ENCODE data around the gene SGK1. TPM values are rescaled to one million over a fixed set of nuclear protein-coding genes. Genes with fewer than 3 reads are reported as not detected.
A peak's percentile ranks its signal among the peaks of the same experiment; 100 is the strongest.

Gene SGK1
- total RNA-seq, 1 experiment from 2014 or later = 7.8 TPM

GRCh38 chr6:134169871-134170486 is 147.9 kb downstream of the SGK1 start:
- Mint-ChIP-seq H3K4me3 (no peak overlapping the region), H3K4me1 (peaks cover 4 to 14% of the 10 kb centered on the region in 2 experiments), H3K36me3 (ENCODE audit: insufficient read depth in 1 of 3, low read depth in 3 of 3) (peaks cover 35 to 52% (median 45%) of the 10 kb centered on the region in 3 experiments; a peak in 6 of 7 replicates), H3K27me3 (ENCODE audit: low read depth) (no peaks in the 10 kb centered on the region), H3K9me3 (no peaks in the 10 kb centered on the region; a peak in 2 of 5 replicates), H3K27ac (peak overlapping the region in 1 of 3 experiments; percentile 76; a peak in 2 of 7 replicates)
- no peaks in the 10 kb centered on the region for H3K79me2 ChIP-seq (ENCODE audit: insufficient read depth, low read length)
- H2AFZ ChIP-seq (ENCODE audit: low read length) = no peak overlapping the region
- no peak overlapping the region for H4K8ac ChIP-seq (replicated peaks; ENCODE audit: insufficient read length, low read depth, low read length)
- no peak overlapping the region for H3K9ac ChIP-seq (ENCODE audit: extremely low read depth, insufficient read length, low read length)
- DNase-seq = no peak
- H3K23ac ChIP-seq (ENCODE audit: insufficient read length, low read depth, low read length) = no peak overlapping the region
- no peak overlapping the region for H3K4me2 ChIP-seq (ENCODE audit: insufficient read depth, insufficient read length, low read length)
- H3K27me3 ChIP-seq (ENCODE audit: insufficient read depth, low read length) = no peaks in the 10 kb centered on the region
- peaks cover 7% of the 10 kb centered on the region for H3K23me2 ChIP-seq (ENCODE audit: insufficient read length, low read depth, low read length, poor library complexity, severe bottlenecking)
- H2BK120ac ChIP-seq (ENCODE audit: low read depth, low read length, poor library complexity, severe bottlenecking) = no peak overlapping the region
- H4K5ac ChIP-seq (ENCODE audit: insufficient read length, low read depth, low read length) = no peak overlapping the region
- no peak overlapping the region for H4K91ac ChIP-seq (ENCODE audit: insufficient read length, low read depth, low read length)
- no peaks in the 10 kb centered on the region for H3K4me1 ChIP-seq (ENCODE audit: insufficient read depth, low read length)
- H2BK20ac ChIP-seq (ENCODE audit: low read depth, low read length, poor library complexity, severe bottlenecking) = no peak overlapping the region
- no peak overlapping the region for H2AK5ac ChIP-seq (ENCODE audit: insufficient read length, low read length)
- TF ChIP-seq, protein P1, sequence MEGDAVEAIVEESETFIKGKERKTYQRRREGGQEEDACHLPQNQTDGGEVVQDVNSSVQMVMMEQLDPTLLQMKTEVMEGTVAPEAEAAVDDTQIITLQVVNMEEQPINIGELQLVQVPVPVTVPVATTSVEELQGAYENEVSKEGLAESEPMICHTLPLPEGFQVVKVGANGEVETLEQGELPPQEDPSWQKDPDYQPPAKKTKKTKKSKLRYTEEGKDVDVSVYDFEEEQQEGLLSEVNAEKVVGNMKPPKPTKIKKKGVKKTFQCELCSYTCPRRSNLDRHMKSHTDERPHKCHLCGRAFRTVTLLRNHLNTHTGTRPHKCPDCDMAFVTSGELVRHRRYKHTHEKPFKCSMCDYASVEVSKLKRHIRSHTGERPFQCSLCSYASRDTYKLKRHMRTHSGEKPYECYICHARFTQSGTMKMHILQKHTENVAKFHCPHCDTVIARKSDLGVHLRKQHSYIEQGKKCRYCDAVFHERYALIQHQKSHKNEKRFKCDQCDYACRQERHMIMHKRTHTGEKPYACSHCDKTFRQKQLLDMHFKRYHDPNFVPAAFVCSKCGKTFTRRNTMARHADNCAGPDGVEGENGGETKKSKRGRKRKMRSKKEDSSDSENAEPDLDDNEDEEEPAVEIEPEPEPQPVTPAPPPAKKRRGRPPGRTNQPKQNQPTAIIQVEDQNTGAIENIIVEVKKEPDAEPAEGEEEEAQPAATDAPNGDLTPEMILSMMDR (conservative IDR thresholded peaks at IDR 0.05) = no peak
- H3K27ac ChIP-seq (ENCODE audit: insufficient read length, low read depth, low read length) = no peak overlapping the region
- no peaks in the 10 kb centered on the region for H3K79me1 ChIP-seq (ENCODE audit: insufficient read depth, low read depth, low read length, poor library complexity, severe bottlenecking)
- no peaks in the 10 kb centered on the region for H3K9me3 ChIP-seq (ENCODE audit: control insufficient read depth, low read depth, low read length)
- no peak overlapping the region for H3K14ac ChIP-seq (ENCODE audit: insufficient read depth, low read length)
- H3K4ac ChIP-seq (ENCODE audit: low read depth, low read length) = no peak overlapping the region
- WGBS (ENCODE audit: extremely low coverage, insufficient read length, low lambda C conversion rate) = no CpG with 5 or more reads among the region's 23 CpGs
- no peak overlapping the region for H2BK12ac ChIP-seq (ENCODE audit: insufficient read length, low read depth, low read length)
- no peaks in the 10 kb centered on the region for H4K20me1 ChIP-seq (ENCODE audit: control insufficient read depth, insufficient read depth, insufficient read length)
- no peak overlapping the region for H2BK5ac ChIP-seq (ENCODE audit: insufficient read length, low read length)
- H3K56ac ChIP-seq (ENCODE audit: insufficient read length, low read depth, low read length) = no peak overlapping the region
- H3T11ph ChIP-seq (ENCODE audit: low read length) = no peak overlapping the region
- H3K18ac ChIP-seq (ENCODE audit: insufficient read length, low read depth, low read length) = no peak overlapping the region
- no peak overlapping the region for H2BK15ac ChIP-seq (ENCODE audit: low read depth, low read length)
